Renal cortical epithelial cell (primary cell): ENCODE results near the gene ITGA2B. TPM values are rescaled to one million over a fixed set of nuclear protein-coding genes. Genes with fewer than 3 reads are reported as not detected.
"Not testable (repeated sequence)": the region's sequence is repeated elsewhere in the genome, so short reads cannot be mapped to it uniquely, and the experiment has no call there.

ENCODE experiments used
- DNase-seq: peaks from one replicate; pipeline ENCODE4 v3.0.0-alpha.2; 2011; ENCODE audit warnings: low read depth
- total RNA-seq: library from RNA; depleted of rRNA; stranded (reverse); fragments of >200 nt; gene quantifications from 2 replicates; pipeline ENCODE4 v1.2.3, GENCODE V29; 2014

ITGA2B gene
- total RNA-seq, 1 donor from 2014 or later: 0.60 TPM

DNA sequence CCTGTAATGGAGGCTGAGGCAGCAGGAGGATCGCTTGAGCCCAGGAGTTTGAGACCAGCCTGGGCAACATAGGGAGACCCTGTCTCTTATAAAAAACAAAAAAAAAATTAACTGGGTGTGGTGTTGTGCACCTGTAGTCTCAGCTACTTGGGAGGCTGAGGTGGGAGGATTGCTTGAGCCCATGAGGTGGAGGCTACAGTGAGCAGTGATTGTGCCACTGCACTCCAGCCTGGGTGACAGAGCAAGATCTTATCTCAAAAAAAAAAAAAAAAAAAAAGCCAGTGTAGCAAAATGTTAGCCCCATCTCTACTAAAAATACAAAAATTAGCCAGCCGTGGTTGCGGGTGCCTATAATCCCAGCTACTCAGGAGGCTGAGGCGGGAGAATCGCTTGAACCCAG lies 59.2 kb downstream of the ITGA2B start:
- DNase-seq: not testable (repeated sequence)

GRCh38 chr17:44329516-44329915 lies 59.9 kb downstream of the ITGA2B start:
- DNase-seq: not testable (repeated sequence)

- no peak for DNase-seq
These were observed 61.6 kb downstream of the ITGA2B start for GRCh38 chr17:44327715-44328449.

- DNase-seq: peak; percentile 92
These were observed 62.5 kb downstream of the ITGA2B start for GRCh38 chr17:44326861-44327444.

DNA sequence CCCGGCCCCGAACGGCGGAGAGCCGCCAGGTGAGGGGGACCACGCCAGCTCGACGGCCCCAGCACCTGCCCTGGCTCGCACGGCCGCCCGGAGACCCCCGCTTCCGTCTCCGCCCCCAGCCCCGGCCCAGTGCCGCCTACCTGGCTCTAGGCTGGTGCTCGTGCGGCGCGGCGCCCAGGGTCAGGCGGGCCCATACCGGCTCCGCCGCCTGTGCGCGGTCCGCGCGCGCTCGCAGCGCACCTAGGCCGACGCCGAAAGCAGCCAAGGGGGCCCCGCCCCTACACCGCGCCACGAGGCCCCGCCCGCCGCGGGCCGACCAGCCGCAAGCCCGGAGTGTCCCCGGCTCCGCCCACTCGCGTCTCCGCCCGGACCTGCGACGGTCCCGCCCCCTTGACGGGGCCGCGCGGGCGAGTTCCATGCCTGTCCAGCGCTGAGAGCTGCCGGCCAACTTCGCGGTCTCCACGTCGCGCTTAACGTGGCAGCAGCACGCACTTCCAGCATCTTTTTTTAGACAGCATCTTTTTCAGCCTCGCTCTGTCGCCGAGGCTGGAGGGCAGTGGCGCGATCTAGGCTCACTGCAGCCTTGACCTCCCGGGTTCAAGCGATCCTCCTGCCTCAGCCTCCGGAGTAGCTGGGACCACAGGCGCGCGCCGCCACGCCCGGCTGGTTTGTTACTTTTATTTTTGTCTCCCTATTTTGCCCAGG lies 64.7 kb downstream of the ITGA2B start, which contains the start of gene SLC25A39:
SLC25A39 (minus strand) TSS at position 253 of the 705 bp plus-strand sequence. CDS start 1,261 bp downstream, outside the sequence.
- peak; percentile 68 for DNase-seq

DNA sequence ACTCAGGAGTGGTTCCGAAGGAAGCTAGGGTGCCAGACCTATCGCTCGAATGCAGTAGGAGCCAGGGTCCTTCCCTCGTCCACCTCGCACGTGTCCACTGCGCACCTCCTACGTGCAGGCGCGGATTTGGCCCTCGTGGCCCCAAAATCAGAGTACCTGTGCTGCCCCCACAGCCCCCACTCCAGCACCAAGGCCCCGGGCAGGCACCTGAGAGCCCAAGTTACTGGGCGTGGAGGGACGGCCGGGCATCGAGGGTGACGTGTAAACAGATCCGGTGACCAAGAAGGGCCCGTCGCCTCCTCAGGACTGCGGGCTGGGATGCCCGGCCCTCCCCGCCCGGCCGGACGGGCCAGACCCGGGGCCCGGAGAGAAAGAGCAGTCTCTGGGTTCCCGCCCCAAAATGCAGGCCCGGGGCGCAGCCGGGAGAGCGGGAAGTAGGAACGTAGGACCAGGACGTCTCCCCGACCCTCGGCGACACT lies 65.3 kb downstream of the ITGA2B start:
- DNase-seq: no peak

- DNase-seq: no peak
These were observed 65.9 kb downstream of the ITGA2B start for GRCh38 chr17:44323359-44324091.

DNA sequence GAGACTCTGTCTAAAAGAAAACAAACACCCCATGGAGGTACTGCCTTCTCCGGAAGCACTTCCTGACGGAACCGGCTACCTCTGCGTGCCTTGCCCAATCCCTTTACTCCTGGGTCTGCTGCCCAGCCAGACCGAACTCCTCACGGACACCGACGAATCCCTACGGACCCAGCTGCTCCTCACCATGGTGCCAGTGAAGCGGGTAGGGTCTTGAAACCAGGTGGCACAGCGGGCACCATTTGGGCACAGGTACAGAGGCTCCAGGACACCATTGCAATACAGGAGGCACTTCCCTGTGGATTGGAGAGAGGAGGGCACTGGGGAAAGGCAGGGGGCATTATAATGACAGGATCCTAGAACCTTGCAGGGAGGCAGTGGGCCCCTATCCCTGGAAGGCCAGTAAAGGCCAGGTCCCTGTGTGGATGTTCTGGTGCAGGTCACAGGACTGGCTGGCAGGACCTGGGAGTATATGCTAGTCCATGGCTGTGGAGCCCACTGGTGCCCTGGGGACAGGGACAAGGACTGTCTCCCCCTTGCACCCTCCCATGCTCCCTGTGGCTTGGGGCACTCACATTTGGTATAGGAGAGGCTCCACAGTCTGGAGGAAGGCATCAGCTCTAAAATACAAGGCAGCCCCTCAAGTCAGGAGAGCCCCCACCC lies 67.1 kb downstream of the ITGA2B start:
- no peak for DNase-seq

Other genes starting within 250 kb of the ITGA2B start
- gene HROB, start 247.7 kb downstream of the ITGA2B start, total RNA-seq: 0.70 and 1.2 TPM in 2 replicates
- not detected in 2 replicates for gene ASB16, start 218.9 kb downstream of the ITGA2B start, total RNA-seq
- 21.9 and 38.5 TPM in 2 replicates for gene TMUB2, start 202.7 kb downstream of the ITGA2B start, total RNA-seq
- gene ATXN7L3, start 189.8 kb downstream of the ITGA2B start, total RNA-seq: 45.8 and 61.1 TPM in 2 replicates
- 27.8 and 57.8 TPM in 2 replicates for gene UBTF, start 170.0 kb downstream of the ITGA2B start, total RNA-seq
- not detected in 2 replicates for gene SLC4A1, start 121.5 kb downstream of the ITGA2B start, total RNA-seq
- 2.9 and 3.8 TPM in 2 replicates for gene RUNDC3A, start 81.0 kb downstream of the ITGA2B start, total RNA-seq
- 78.7 and 84.9 TPM in 2 replicates for gene SLC25A39, start 64.8 kb downstream of the ITGA2B start, total RNA-seq
- gene GRN, start 44.3 kb downstream of the ITGA2B start, total RNA-seq: 213 and 601 TPM in 2 replicates
- gene FAM171A2, start 25.8 kb downstream of the ITGA2B start, total RNA-seq: 2.7 and 2.8 TPM in 2 replicates
- 8.0 and 43.8 TPM in 2 replicates for gene GPATCH8, start 113.8 kb upstream of the ITGA2B start, total RNA-seq
- gene FZD2, start 167.8 kb upstream of the ITGA2B start, total RNA-seq: 1.6 and 19.9 TPM in 2 replicates